ENCODE results near the gene ANKRD44.

Gene ANKRD44

GRCh38 chr2:197216361-197216979 lies 94.1 kb downstream of the ANKRD44 start:
- TF ChIP-seq POLR2AphosphoS5 (IDR thresholded peaks at IDR 0.05; ENCODE audit: low read depth, low read length) (no peak), REST (IDR thresholded peaks at IDR 0.05; ENCODE audit: insufficient read depth in 1 of 2, low read depth in 2 of 2, low read length in 2 of 2) (peak in 1 of 2 experiments; percentile 58; a peak in 2 of 4 replicates)

- no peak for TF ChIP-seq TAF1 (IDR thresholded peaks at IDR 0.05; ENCODE audit: borderline replicate concordance, insufficient read depth, low read length)
- no peak for TF ChIP-seq REST (IDR thresholded peaks at IDR 0.05; ENCODE audit: insufficient read depth in 1 of 2, low read depth in 2 of 2, low read length in 2 of 2)
- no peak for TF ChIP-seq SIN3A (IDR thresholded peaks at IDR 0.05; ENCODE audit: borderline replicate concordance, insufficient read depth, low read length)
- TF ChIP-seq FOXP2 (optimal IDR thresholded peaks at IDR 0.05; ENCODE audit: borderline replicate concordance, extremely low read depth, extremely low read length, insufficient read depth), result no peak
- no peak for TF ChIP-seq POLR2AphosphoS5 (IDR thresholded peaks at IDR 0.05; ENCODE audit: low read depth, low read length)
Measured at GRCh38 chr2:197215748-197216360, 94.7 kb downstream of the ANKRD44 start.

- TF ChIP-seq TAF1 (IDR thresholded peaks at IDR 0.05; ENCODE audit: borderline replicate concordance, insufficient read depth, low read length), result no peak
Measured at GRCh38 chr2:197212344-197213262, 98.0 kb downstream of the ANKRD44 start.

- TF ChIP-seq TAF1 (IDR thresholded peaks at IDR 0.05; ENCODE audit: borderline replicate concordance, insufficient read depth, low read length) (no peak), FOXP2 (optimal IDR thresholded peaks at IDR 0.05; ENCODE audit: borderline replicate concordance, extremely low read depth, extremely low read length, insufficient read depth) (no peak), SIN3A (IDR thresholded peaks at IDR 0.05; ENCODE audit: borderline replicate concordance, insufficient read depth, low read length) (no peak), REST (IDR thresholded peaks at IDR 0.05; ENCODE audit: insufficient read depth in 1 of 2, low read depth in 2 of 2, low read length in 2 of 2) (no peak), POLR2AphosphoS5 (IDR thresholded peaks at IDR 0.05; ENCODE audit: low read depth, low read length) (no peak)
Measured at GRCh38 chr2:197211881-197212342, 98.7 kb downstream of the ANKRD44 start.

GRCh38 chr2:197210430-197210829 lies 100.2 kb downstream of the ANKRD44 start:
- TF ChIP-seq FOXP2 (optimal IDR thresholded peaks at IDR 0.05; ENCODE audit: borderline replicate concordance, extremely low read depth, extremely low read length, insufficient read depth) (no peak), SIN3A (IDR thresholded peaks at IDR 0.05; ENCODE audit: borderline replicate concordance, insufficient read depth, low read length) (no peak), REST (IDR thresholded peaks at IDR 0.05; ENCODE audit: insufficient read depth in 1 of 2, low read depth in 2 of 2, low read length in 2 of 2) (no peak), POLR2AphosphoS5 (IDR thresholded peaks at IDR 0.05; ENCODE audit: low read depth, low read length) (no peak), TAF1 (IDR thresholded peaks at IDR 0.05; ENCODE audit: borderline replicate concordance, insufficient read depth, low read length) (no peak)

Measured in PFSK-1 (cell line).